OCI-LY7 (cell line): ENCODE measurements around the gene PLIN5.

Experiments
- EZH2phosphoT487 ChIP-seq: fragments of 200-600 bp; sonication (generic); IDR thresholded peaks from 2 replicates; pipeline ENCODE4 v1.6.1; 2018; ENCODE audit warnings: low read depth, borderline replicate concordance, mild to moderate bottlenecking, mixed run types, antibody characterized with exemption, low read length, moderate library complexity, mixed read lengths
- TF ChIP-seq, protein P1 (sequence below): fragments of 200-600 bp; sonication (generic); conservative IDR thresholded peaks from 2 replicates; pipeline ENCODE4 v1.5.1; 2014; ENCODE audit warnings: mild to moderate bottlenecking, antibody characterized with exemption, low read length, moderate library complexity, mixed read lengths

DNA sequence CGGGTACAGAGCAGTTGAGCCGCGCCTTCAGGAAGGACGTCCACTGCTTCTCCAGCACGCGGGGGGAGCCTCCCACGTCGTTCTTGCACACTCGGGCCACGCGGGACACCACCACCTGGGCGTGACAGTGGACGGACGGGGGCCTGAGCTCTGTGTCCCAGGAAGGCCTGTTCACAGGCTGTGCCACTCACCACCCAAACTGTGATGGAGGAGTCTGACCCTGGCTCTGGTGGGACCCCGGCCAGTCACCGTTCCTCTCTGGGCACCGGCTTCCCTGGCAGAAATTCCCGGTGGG is 17.4 kb upstream of the PLIN5 start:
- TF ChIP-seq EZH2phosphoT487 = no peak
- TF ChIP-seq, protein P1, sequence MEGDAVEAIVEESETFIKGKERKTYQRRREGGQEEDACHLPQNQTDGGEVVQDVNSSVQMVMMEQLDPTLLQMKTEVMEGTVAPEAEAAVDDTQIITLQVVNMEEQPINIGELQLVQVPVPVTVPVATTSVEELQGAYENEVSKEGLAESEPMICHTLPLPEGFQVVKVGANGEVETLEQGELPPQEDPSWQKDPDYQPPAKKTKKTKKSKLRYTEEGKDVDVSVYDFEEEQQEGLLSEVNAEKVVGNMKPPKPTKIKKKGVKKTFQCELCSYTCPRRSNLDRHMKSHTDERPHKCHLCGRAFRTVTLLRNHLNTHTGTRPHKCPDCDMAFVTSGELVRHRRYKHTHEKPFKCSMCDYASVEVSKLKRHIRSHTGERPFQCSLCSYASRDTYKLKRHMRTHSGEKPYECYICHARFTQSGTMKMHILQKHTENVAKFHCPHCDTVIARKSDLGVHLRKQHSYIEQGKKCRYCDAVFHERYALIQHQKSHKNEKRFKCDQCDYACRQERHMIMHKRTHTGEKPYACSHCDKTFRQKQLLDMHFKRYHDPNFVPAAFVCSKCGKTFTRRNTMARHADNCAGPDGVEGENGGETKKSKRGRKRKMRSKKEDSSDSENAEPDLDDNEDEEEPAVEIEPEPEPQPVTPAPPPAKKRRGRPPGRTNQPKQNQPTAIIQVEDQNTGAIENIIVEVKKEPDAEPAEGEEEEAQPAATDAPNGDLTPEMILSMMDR = no peak
